ENCODE measurements around the gene PCDHGB4.
A peak's percentile ranks its signal among the peaks of the same experiment; 100 is the strongest.
"Not testable (repeated sequence)": the region's sequence is repeated elsewhere in the genome, so short reads cannot be mapped to it uniquely, and the experiment has no call there.

The PCDHGB4 gene

GRCh38 chr5:141383345-141383744 lies 4.2 kb upstream of the PCDHGB4 start:
- no peak for TF ChIP-seq CTCF (conservative IDR thresholded peaks at IDR 0.05; ENCODE audit: low read depth, low read length)
- DNase-seq (ENCODE audit: low read depth) = no peak
- no peak overlapping the region for H3K4me3 ChIP-seq (ENCODE audit: low read depth, low read length)

- DNase-seq (ENCODE audit: low read depth) = no peak
- no peak overlapping the region for H3K4me3 ChIP-seq (ENCODE audit: low read depth, low read length)
- no peak for TF ChIP-seq CTCF (conservative IDR thresholded peaks at IDR 0.05; ENCODE audit: low read depth, low read length)
Measured at GRCh38 chr5:141384471-141385267, 2.8 kb upstream of the PCDHGB4 start.

GRCh38 chr5:141388661-141389060 lies 1.2 kb downstream of the PCDHGB4 start:
- TF ChIP-seq CTCF (conservative IDR thresholded peaks at IDR 0.05; ENCODE audit: low read depth, low read length) = no peak
- no peak overlapping the region for H3K4me3 ChIP-seq (ENCODE audit: low read depth, low read length)
- no peak for DNase-seq (ENCODE audit: low read depth)

- no peak for DNase-seq (ENCODE audit: low read depth)
- TF ChIP-seq CTCF (conservative IDR thresholded peaks at IDR 0.05; ENCODE audit: low read depth, low read length) = no peak
- H3K4me3 ChIP-seq (ENCODE audit: low read depth, low read length) = no peak overlapping the region
Measured at GRCh38 chr5:141389153-141390042, 1.9 kb downstream of the PCDHGB4 start.

- peak; percentile 8 for TF ChIP-seq CTCF (conservative IDR thresholded peaks at IDR 0.05; ENCODE audit: low read depth, low read length)
- no peak within 1 kb of the TSS for H3K4me3 ChIP-seq (ENCODE audit: low read depth, low read length)
- DNase-seq (ENCODE audit: low read depth) = peak; percentile 8
Measured at GRCh38 chr5:141392429-141393198, 5.1 kb downstream of the PCDHGB4 start, which contains the start of gene PCDHGA8. Gene PCDHGA8, plus strand, starts transcription at chr5:141392633. Its CDS starts 181 bp downstream, at chr5:141392814.

- no peak for TF ChIP-seq CTCF (conservative IDR thresholded peaks at IDR 0.05; ENCODE audit: low read depth, low read length)
- H3K4me3 ChIP-seq (ENCODE audit: low read depth, low read length) = no peak overlapping the region
- DNase-seq (ENCODE audit: low read depth) = no peak
Measured at GRCh38 chr5:141393267-141393666, 5.8 kb downstream of the PCDHGB4 start.

- not testable (repeated sequence) for DNase-seq (ENCODE audit: low read depth); H3K4me3 ChIP-seq (ENCODE audit: low read depth, low read length)
Measured at GRCh38 chr5:141394401-141395187, 7.1 kb downstream of the PCDHGB4 start.

Measured in choroid plexus epithelial cell (primary cell).